GM12878 (cell line): ENCODE data around the gene ARHGAP27. TPM values are rescaled to one million over a fixed set of nuclear protein-coding genes. Genes with fewer than 3 reads are reported as not detected.

Experiments used
- ATAC-seq: fragments of 200-7000 bp; cut with Tn5 transposase; 3 replicates; pipeline ENCODE4 v1.9.1; 2020; ENCODE audit warnings: mild to moderate bottlenecking, moderate library complexity
- BruUV-seq: library from RNA; stranded (reverse); fragments of 400-500 nt; replicated peaks from 2 replicates; lab custom pipeline; 2021; lab: Mats Ljungman, UMichigan
- CTCF ChIA-PET: fragments of 300-600 bp; sonication (Branson Sonifier 250); formaldehyde crosslinking; extraction: SDS; loops from one replicate; lab custom pipeline; 2021; ENCODE audit warnings: inconsistent platforms; lab: Yijun Ruan, JAX
- POLR2A ChIA-PET: fragments of 350-600 bp; formaldehyde crosslinking; extraction: SDS; loops from one replicate; lab custom pipeline; 2021; ENCODE audit warnings: inconsistent platforms; lab: Charles Lee
- RAD21 ChIA-PET: fragments of 300-600 bp; sonication (Branson Sonifier 250); formaldehyde crosslinking; loops from one replicate; lab custom pipeline; 2023; ENCODE audit warnings: antibody characterized with exemption; ENCODE audit not compliant: unreplicated experiment; lab: Charles Lee
- SMC1A ChIA-PET: fragments of 300-600 bp; sonication (Branson Sonifier 250); formaldehyde crosslinking; loops from one replicate; lab custom pipeline; 2023; ENCODE audit not compliant: unreplicated experiment, uncharacterized antibody; lab: Charles Lee
- DNase-seq: peaks from one replicate; pipeline ENCODE4 v3.0.0-alpha.2; 2011; ENCODE audit warnings: low read depth, low spot score
- FAIRE-seq: peaks from 3 replicates; lab custom pipeline; 2011; peaks lifted over from hg19 to GRCh38; lab: Jason Lieb, UNC
- H2AFZ ChIP-seq: 2 replicates; pipeline ENCODE4 v1.6.0; 2011; ENCODE audit warnings: low read depth, low read length, control low read depth; ENCODE audit not compliant: control insufficient read depth
- H3K27ac ChIP-seq: 2 replicates; pipeline ENCODE4 v1.5.1; 2011; ENCODE audit warnings: control low read depth; ENCODE audit not compliant: control insufficient read depth, insufficient read depth
- H3K27me3 ChIP-seq, 2 experiments: replicated peaks in 1 of 2; 2 replicates each; pipeline versions ENCODE4 v1.6.0 to v1.6.1; 2011; ENCODE audit warnings: low read length in 1 of 2; ENCODE audit not compliant: control insufficient read depth in 2 of 2, insufficient read depth in 2 of 2
- H3K36me3 ChIP-seq, 2 experiments: 2 replicates each; pipeline ENCODE4 v1.5.1; 2011; ENCODE audit warnings: low read length in 1 of 2; ENCODE audit not compliant: control insufficient read depth in 2 of 2, insufficient read depth in 2 of 2
- H3K4me1 ChIP-seq: 2 replicates; pipeline ENCODE4 v1.6.1; 2011; ENCODE audit warnings: mild to moderate bottlenecking, low read length, moderate library complexity, mixed read lengths; ENCODE audit not compliant: control insufficient read depth, insufficient read depth
- H3K4me2 ChIP-seq: 2 replicates; pipeline ENCODE4 v1.6.0; 2011; ENCODE audit warnings: control low read depth; ENCODE audit not compliant: control insufficient read depth, insufficient read depth
- H3K4me3 ChIP-seq: fragments of 200-600 bp; sonication (generic); 2 replicates; pipeline ENCODE4 v1.5.1; 2016
- H3K79me2 ChIP-seq: 2 replicates; pipeline ENCODE4 v1.6.0; 2011; ENCODE audit warnings: low read length; ENCODE audit not compliant: control insufficient read depth, insufficient read depth
- H3K9ac ChIP-seq: 2 replicates; pipeline ENCODE4 v1.8.0; 2011; ENCODE audit warnings: low read length, control low read depth, mixed read lengths; ENCODE audit not compliant: control insufficient read depth, insufficient read depth
- H3K9me3 ChIP-seq: replicated peaks from 3 replicates; pipeline ENCODE4 v1.5.1; 2011; ENCODE audit warnings: mild to moderate bottlenecking, low read length; ENCODE audit not compliant: control insufficient read depth, insufficient read depth
- H4K20me1 ChIP-seq: 2 replicates; pipeline ENCODE4 v1.6.0; 2011; ENCODE audit not compliant: control insufficient read depth, insufficient read depth
- BRCA1 ChIP-seq: IDR thresholded peaks from 2 replicates; pipeline ENCODE4 v1.6.1; 2011; ENCODE audit warnings: low read depth, low read length, improper control_type of control experiment
- EZH2 ChIP-seq: IDR thresholded peaks from 2 replicates; pipeline ENCODE4 v1.6.1; 2012; ENCODE audit warnings: low read depth, mild to moderate bottlenecking, control low read depth, inconsistent platforms, low read length, borderline replicate concordance; ENCODE audit not compliant: control insufficient read depth
- IKZF2 ChIP-seq, 2 experiments: fragments of 450-650 bp; IDR thresholded peaks; 2 replicates each; pipeline ENCODE4 v1.6.1; 2017; ENCODE audit warnings: mild to moderate bottlenecking in 2 of 2, moderate library complexity in 2 of 2
- KDM1A ChIP-seq: fragments of 200-600 bp; sonication (generic); IDR thresholded peaks from 2 replicates; pipeline ENCODE4 v1.6.1; 2016; ENCODE audit warnings: borderline replicate concordance
- MEF2A ChIP-seq: IDR thresholded peaks from 2 replicates; pipeline ENCODE4 v1.6.1; 2011; ENCODE audit warnings: low read depth, mild to moderate bottlenecking, low read length, moderate library complexity; ENCODE audit not compliant: insufficient read depth
- MTA2 ChIP-seq: fragments of 450-650 bp; IDR thresholded peaks from 2 replicates; pipeline ENCODE4 v1.6.1; 2016; ENCODE audit warnings: low read depth, mild to moderate bottlenecking, moderate library complexity
- MTA3 ChIP-seq: IDR thresholded peaks from 2 replicates; pipeline ENCODE4 v1.6.1; 2012; ENCODE audit warnings: low read length, inconsistent platforms, borderline replicate concordance
- NRF1 ChIP-seq: conservative IDR thresholded peaks from 2 replicates; pipeline ENCODE4 v1.6.1; 2011; ENCODE audit warnings: mild to moderate bottlenecking, low read depth, low read length, improper control_type of control experiment
- SIX5 ChIP-seq: IDR thresholded peaks from 2 replicates; pipeline ENCODE4 v1.6.1; 2011; ENCODE audit warnings: mild to moderate bottlenecking, low read depth, low read length, moderate library complexity; ENCODE audit not compliant: severe bottlenecking
- SKIL ChIP-seq: fragments of 450-650 bp; IDR thresholded peaks from 2 replicates; pipeline ENCODE4 v1.6.1; 2017; ENCODE audit warnings: mild to moderate bottlenecking, low read depth, inconsistent platforms; ENCODE audit not compliant: poor library complexity, severe bottlenecking
- SREBF2 ChIP-seq: IDR thresholded peaks from 2 replicates; pipeline ENCODE4 v1.6.1; 2012; ENCODE audit warnings: mild to moderate bottlenecking, low read length
- SUPT20H ChIP-seq: IDR thresholded peaks from 2 replicates; pipeline ENCODE4 v1.6.1; 2011; ENCODE audit warnings: low read depth, mild to moderate bottlenecking, low read length, moderate library complexity, borderline replicate concordance; ENCODE audit not compliant: control insufficient read depth
- ZNF24 ChIP-seq: fragments of 450-650 bp; IDR thresholded peaks from 2 replicates; pipeline ENCODE4 v1.6.1; 2017; ENCODE audit warnings: antibody characterized with exemption, mild to moderate bottlenecking
- WGBS: methylation state at CpG from one replicate; pipeline ENCODE4 v1.1.6; 2016; ENCODE audit warnings: low lambda C conversion rate; ENCODE audit not compliant: insufficient replicate concordance, insufficient coverage; ENCODE audit errors: missing lambda C conversion rate; 5-methylcytosine and 5-hydroxymethylcytosine counted together
- in situ Hi-C: fragments of 300-500 bp; cut with MboI; formaldehyde crosslinking; loops from 9 replicates; pipeline ENCODE4 v1.14.3; 2018; ENCODE audit warnings: mixed read lengths
- intact Hi-C: fragments of 100-400 bp; cut with micrococcal nuclease; formaldehyde crosslinking; loops from one replicate; pipeline ENCODE4 v1.14.2; 2022; ENCODE audit not compliant: unreplicated experiment
- polyA plus RNA-seq, 11 experiments: library from polyadenylated mRNA; depleted of rRNA in 4 of 11; unstranded in 6 of 11; stranded (reverse) in 5 of 11; fragments of >200 nt; fragmentation: Nextera tagmentation in 4 of 11; fragmentation: Illumina TruSeq in 1 of 11; extraction: Ambion mirVana in 4 of 11; extraction: Trizol in 1 of 11; gene quantifications; 1 replicate in 1 of 11; 2 replicates in 10 of 11; pipeline versions ENCODE4 v1.2.1 to v1.2.3, GENCODE V29; 2011 to 2016; ENCODE audit warnings: inconsistent platforms in 2 of 11, missing spikeins in 2 of 11, low read depth in 1 of 11
- total RNA-seq, 4 experiments: library from RNA; depleted of rRNA in 3 of 4; stranded (reverse); fragments of >200 nt in 3 of 4; fragmentation: Illumina TruSeq in 1 of 4; extraction: Trizol in 1 of 4; gene quantifications; 2 replicates each; pipeline versions ENCODE4 v1.2.1 to v1.2.3, GENCODE V29; 2013 to 2021
- TF ChIP-seq, protein P1 (sequence below): fragments of 450-650 bp; IDR thresholded peaks from 2 replicates; pipeline ENCODE4 v1.6.1; 2016; ENCODE audit warnings: mild to moderate bottlenecking
- TF ChIP-seq, protein P2 (sequence below): IDR thresholded peaks from 2 replicates; pipeline ENCODE4 v1.6.1; 2012; ENCODE audit warnings: low read depth, low read length, improper control_type of control experiment
- TF ChIP-seq, protein P3 (sequence below): fragments of 450-650 bp; IDR thresholded peaks from 2 replicates; pipeline ENCODE4 v1.6.1; 2016; ENCODE audit warnings: mild to moderate bottlenecking

Gene ARHGAP27
- total and polyA plus RNA-seq, 10 of the 15 experiments (the other 5 are each of a cell fraction or from before 2014, with no cell fraction given): 0.64 to 45.7 (median 17.7) TPM

GRCh38 chr17:45361976-45362375, 70.7 kb downstream of the ARHGAP27 start:
- ChIA-PET RAD21 (no interaction called here), SMC1A (interaction anchor here (0.7 to 1.5 kb wide), 2 partner anchors 14 to 85 kb away, joined by 3 to 4 read pairs; no protein-coding TSS in a partner anchor), POLR2A (interaction anchor here (0.6 kb wide), 1 partner anchor 12 kb away, joined by 3 read pairs; no protein-coding TSS in a partner anchor), CTCF (interaction anchor here (1.2 to 1.3 kb wide), 3 partner anchors 54 to 143 kb away, joined by 3 to 4 read pairs (median 3); no protein-coding TSS in a partner anchor)
- H3K36me3 ChIP-seq: no peaks in the 10 kb centered on the region
- H3K27me3 ChIP-seq: no peaks in the 10 kb centered on the region
- no peaks in the 10 kb centered on the region for H4K20me1 ChIP-seq
- intact Hi-C loops (no loop called here), in situ Hi-C loops (no loop called here)
- no peak overlapping the region for H2AFZ ChIP-seq
- no peak overlapping the region for H3K4me2 ChIP-seq
- H3K4me1 ChIP-seq: peaks cover 14% of the 10 kb centered on the region
- H3K79me2 ChIP-seq: no peaks in the 10 kb centered on the region
- WGBS: 54% methylated on average over 4 of the region's 4 CpGs
- no TSS peak for BruUV-seq
- H3K9me3 ChIP-seq: peaks cover 7% of the 10 kb centered on the region; the same call in 2 of the 3 replicates
- ATAC-seq (no peak), DNase-seq (no peak), FAIRE-seq (no peak)
- H3K4me3 ChIP-seq: no peak overlapping the region
- no peak overlapping the region for H3K9ac ChIP-seq
- H3K27ac ChIP-seq: no peak overlapping the region
- TF ChIP-seq SIX5: no peak
- no peak for TF ChIP-seq IKZF2 (IDR thresholded peaks at IDR 0.05)
- TF ChIP-seq BRCA1: no peak
- no peak for TF ChIP-seq SREBF2
- no peak for TF ChIP-seq NRF1
- no peak for TF ChIP-seq KDM1A
- TF ChIP-seq SKIL: no peak
- TF ChIP-seq ZNF24: no peak
- no peak for TF ChIP-seq MEF2A
- TF ChIP-seq EZH2: no peak
- no peak for TF ChIP-seq MTA3
- TF ChIP-seq, protein P1, sequence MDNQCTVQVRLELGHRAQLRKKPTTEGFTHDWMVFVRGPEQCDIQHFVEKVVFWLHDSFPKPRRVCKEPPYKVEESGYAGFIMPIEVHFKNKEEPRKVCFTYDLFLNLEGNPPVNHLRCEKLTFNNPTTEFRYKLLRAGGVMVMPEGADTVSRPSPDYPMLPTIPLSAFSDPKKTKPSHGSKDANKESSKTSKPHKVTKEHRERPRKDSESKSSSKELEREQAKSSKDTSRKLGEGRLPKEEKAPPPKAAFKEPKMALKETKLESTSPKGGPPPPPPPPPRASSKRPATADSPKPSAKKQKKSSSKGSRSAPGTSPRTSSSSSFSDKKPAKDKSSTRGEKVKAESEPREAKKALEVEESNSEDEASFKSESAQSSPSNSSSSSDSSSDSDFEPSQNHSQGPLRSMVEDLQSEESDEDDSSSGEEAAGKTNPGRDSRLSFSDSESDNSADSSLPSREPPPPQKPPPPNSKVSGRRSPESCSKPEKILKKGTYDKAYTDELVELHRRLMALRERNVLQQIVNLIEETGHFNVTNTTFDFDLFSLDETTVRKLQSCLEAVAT: no peak
- TF ChIP-seq, protein P2, sequence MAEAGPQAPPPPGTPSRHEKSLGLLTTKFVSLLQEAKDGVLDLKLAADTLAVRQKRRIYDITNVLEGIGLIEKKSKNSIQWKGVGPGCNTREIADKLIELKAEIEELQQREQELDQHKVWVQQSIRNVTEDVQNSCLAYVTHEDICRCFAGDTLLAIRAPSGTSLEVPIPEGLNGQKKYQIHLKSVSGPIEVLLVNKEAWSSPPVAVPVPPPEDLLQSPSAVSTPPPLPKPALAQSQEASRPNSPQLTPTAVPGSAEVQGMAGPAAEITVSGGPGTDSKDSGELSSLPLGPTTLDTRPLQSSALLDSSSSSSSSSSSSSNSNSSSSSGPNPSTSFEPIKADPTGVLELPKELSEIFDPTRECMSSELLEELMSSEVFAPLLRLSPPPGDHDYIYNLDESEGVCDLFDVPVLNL: no peak
- TF ChIP-seq MTA2: no peak
- TF ChIP-seq SUPT20H: no peak
- TF ChIP-seq, protein P3, sequence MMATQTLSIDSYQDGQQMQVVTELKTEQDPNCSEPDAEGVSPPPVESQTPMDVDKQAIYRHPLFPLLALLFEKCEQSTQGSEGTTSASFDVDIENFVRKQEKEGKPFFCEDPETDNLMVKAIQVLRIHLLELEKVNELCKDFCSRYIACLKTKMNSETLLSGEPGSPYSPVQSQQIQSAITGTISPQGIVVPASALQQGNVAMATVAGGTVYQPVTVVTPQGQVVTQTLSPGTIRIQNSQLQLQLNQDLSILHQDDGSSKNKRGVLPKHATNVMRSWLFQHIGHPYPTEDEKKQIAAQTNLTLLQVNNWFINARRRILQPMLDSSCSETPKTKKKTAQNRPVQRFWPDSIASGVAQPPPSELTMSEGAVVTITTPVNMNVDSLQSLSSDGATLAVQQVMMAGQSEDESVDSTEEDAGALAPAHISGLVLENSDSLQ: no peak
